Endothelial cell (in vitro differentiated cells): ENCODE measurements around the gene AAGAB. TPM values are rescaled to one million over a fixed set of nuclear protein-coding genes. Genes with fewer than 3 reads are reported as not detected.

Experiments
- DNase-seq: peaks from one replicate; pipeline ENCODE4 v3.0.0; 2021; ENCODE audit warnings: low spot score
- H3K27ac Mint-ChIP-seq: one replicate; pipeline ENCODE4 v1.8.0; 2021; ENCODE audit warnings: mixed read lengths, inconsistent platforms; ENCODE audit not compliant: unreplicated experiment
- H3K27me3 Mint-ChIP-seq: one replicate; pipeline ENCODE4 v1.8.0; 2021; ENCODE audit warnings: mild to moderate bottlenecking, moderate library complexity, mixed read lengths, inconsistent platforms; ENCODE audit not compliant: unreplicated experiment
- H3K36me3 Mint-ChIP-seq: one replicate; pipeline ENCODE4 v1.8.0; 2021; ENCODE audit warnings: mild to moderate bottlenecking, low read depth, mixed read lengths, inconsistent platforms; ENCODE audit not compliant: unreplicated experiment
- H3K4me1 Mint-ChIP-seq: one replicate; pipeline ENCODE4 v1.8.0; 2021; ENCODE audit warnings: mild to moderate bottlenecking, mixed read lengths, inconsistent platforms; ENCODE audit not compliant: unreplicated experiment
- H3K4me3 Mint-ChIP-seq: one replicate; pipeline ENCODE4 v1.8.0; 2021; ENCODE audit warnings: mild to moderate bottlenecking, mixed read lengths, inconsistent platforms; ENCODE audit not compliant: unreplicated experiment
- H3K9me3 Mint-ChIP-seq: one replicate; pipeline ENCODE4 v1.8.0; 2021; ENCODE audit warnings: mixed read lengths, inconsistent platforms; ENCODE audit not compliant: unreplicated experiment
- total RNA-seq: library from RNA; stranded (reverse); fragmentation: NEBNext Ultra II Directional; extraction: Animal tissue kit (Norgen Biotek cat#: 25700); gene quantifications from one replicate; pipeline ENCODE4 v1.2.1, GENCODE V29; 2021; ENCODE audit not compliant: unreplicated experiment
- TF ChIP-seq, protein P1 (sequence below): fragments of 200-600 bp; sonication (generic); IDR thresholded peaks from one replicate; pipeline ENCODE4 v1.5.0; 2021; ENCODE audit warnings: antibody characterized with exemption; ENCODE audit not compliant: unreplicated experiment

Gene AAGAB
- total RNA-seq, 1 donor from 2014 or later = 40.6 TPM

DNA sequence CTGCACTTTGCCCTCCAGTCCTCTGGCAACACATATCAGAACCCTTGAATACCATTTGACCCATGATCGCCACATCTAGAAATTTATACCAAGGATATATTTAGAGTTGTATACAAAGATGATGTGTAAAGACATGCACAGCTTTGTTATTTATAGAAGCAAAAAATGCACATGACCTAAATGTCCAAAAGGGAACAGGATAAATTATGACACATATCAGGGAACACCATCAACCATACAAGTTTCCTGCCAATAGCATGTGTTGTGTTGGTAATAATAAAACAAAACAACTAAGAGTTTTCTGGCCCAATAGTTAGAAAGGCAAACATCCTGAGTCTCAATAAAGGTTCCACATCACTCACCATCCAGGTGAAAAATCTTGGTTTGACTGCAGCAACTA lies 51.5 kb downstream of the AAGAB start:
- Mint-ChIP-seq H3K9me3 (no peaks in the 10 kb centered on the region), H3K27me3 (peaks cover 1% of the 10 kb centered on the region), H3K4me3 (no peak overlapping the region), H3K27ac (no peak overlapping the region), H3K4me1 (peaks cover 24% of the 10 kb centered on the region), H3K36me3 (peaks cover 6% of the 10 kb centered on the region)
- DNase-seq = no peak
- TF ChIP-seq, protein P1, sequence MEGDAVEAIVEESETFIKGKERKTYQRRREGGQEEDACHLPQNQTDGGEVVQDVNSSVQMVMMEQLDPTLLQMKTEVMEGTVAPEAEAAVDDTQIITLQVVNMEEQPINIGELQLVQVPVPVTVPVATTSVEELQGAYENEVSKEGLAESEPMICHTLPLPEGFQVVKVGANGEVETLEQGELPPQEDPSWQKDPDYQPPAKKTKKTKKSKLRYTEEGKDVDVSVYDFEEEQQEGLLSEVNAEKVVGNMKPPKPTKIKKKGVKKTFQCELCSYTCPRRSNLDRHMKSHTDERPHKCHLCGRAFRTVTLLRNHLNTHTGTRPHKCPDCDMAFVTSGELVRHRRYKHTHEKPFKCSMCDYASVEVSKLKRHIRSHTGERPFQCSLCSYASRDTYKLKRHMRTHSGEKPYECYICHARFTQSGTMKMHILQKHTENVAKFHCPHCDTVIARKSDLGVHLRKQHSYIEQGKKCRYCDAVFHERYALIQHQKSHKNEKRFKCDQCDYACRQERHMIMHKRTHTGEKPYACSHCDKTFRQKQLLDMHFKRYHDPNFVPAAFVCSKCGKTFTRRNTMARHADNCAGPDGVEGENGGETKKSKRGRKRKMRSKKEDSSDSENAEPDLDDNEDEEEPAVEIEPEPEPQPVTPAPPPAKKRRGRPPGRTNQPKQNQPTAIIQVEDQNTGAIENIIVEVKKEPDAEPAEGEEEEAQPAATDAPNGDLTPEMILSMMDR = no peak

DNA sequence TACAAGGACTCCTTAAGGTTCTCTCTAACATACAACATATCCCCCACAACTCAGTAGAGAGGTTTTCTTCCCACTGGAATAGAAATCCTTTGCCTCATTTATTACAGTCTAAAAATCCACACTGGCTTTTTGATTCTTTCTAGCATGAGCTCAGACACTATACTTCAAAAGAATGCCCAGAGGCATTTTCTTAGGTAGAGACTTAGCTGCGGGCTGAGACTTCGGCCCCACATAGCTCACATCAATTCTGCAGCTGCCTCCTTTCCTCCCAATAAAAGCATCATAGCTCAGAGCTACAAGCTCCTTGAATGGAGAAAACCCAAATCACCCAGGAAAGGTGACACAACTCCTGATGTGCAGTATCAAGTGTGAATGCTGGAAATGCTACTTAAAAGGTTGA lies 52.4 kb downstream of the AAGAB start:
- Mint-ChIP-seq H3K9me3 (no peaks in the 10 kb centered on the region), H3K4me1 (peaks cover 26% of the 10 kb centered on the region), H3K36me3 (peaks cover 11% of the 10 kb centered on the region), H3K27ac (no peak overlapping the region), H3K4me3 (no peak overlapping the region), H3K27me3 (peaks cover 1% of the 10 kb centered on the region)
- TF ChIP-seq, protein P1 = no peak
- no peak for DNase-seq

DNA sequence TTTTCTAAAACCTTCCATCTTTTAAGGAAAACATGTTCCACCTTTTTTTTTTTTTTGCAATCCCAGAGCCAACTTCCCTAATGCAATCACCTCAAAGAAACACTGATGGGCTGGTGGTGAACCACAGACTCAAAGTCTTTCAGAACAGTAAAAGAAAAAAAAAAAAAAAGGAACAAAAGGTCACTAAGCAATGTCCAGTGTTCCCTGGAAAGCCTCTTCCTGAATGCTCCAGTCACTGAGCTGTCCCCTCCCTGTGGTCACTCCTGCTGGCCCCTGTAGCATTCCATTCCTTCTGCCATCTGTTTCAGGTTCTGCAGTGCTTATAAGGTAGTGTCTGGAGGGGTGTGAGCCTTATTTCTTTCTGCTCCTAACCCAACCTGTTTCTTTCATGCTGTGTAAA lies 53.3 kb downstream of the AAGAB start:
- Mint-ChIP-seq H3K36me3 (peaks cover 20% of the 10 kb centered on the region), H3K4me1 (peaks cover 26% of the 10 kb centered on the region), H3K4me3 (no peak overlapping the region), H3K9me3 (no peaks in the 10 kb centered on the region), H3K27ac (no peak overlapping the region), H3K27me3 (peaks cover 1% of the 10 kb centered on the region)
- TF ChIP-seq, protein P1 = no peak
- no peak for DNase-seq

DNA sequence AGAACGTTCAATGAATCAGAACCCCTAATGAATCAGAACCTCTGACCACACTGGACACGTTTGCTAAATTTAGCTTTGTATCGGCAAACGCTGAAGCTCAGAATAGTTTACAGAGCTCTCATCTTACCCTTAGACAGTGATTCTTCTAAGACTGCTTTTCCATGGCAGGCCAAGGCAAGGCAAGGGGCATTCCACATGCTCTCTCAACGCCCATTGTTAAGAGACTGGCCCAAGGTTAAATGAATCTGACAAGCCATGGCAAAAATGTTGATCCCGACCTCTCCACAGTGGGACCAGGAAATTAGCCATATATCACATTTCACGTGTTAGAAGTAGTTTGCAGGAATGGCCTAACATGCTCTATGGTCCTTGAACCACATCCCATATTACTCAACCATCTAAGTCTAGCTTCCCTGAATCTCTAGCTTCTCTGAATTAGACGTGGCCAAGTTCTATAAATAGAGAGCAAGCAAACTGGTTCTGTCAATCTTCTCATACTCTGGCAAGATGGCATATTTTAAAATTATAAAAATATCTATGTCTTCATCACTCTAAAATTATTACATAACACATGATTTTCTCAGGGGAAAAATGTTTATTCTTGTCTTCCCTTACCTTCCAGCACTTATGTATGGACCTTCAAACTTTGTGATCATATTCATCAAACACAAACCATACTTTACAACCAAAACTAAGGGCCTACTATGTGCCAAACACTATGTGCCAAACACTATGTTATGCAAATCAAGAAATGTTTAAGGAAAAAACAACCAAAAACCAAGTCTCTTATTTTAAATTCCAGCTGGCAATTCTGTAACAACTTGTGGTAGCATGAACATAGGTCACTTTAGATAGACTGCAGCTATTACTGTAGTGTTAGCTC lies 54.3 kb downstream of the AAGAB start:
- Mint-ChIP-seq H3K36me3 (peaks cover 20% of the 10 kb centered on the region), H3K27me3 (peaks cover 1% of the 10 kb centered on the region), H3K4me3 (no peak overlapping the region), H3K9me3 (no peaks in the 10 kb centered on the region), H3K27ac (no peak overlapping the region), H3K4me1 (peaks cover 26% of the 10 kb centered on the region)
- no peak for DNase-seq
- TF ChIP-seq, protein P1 = no peak

DNA sequence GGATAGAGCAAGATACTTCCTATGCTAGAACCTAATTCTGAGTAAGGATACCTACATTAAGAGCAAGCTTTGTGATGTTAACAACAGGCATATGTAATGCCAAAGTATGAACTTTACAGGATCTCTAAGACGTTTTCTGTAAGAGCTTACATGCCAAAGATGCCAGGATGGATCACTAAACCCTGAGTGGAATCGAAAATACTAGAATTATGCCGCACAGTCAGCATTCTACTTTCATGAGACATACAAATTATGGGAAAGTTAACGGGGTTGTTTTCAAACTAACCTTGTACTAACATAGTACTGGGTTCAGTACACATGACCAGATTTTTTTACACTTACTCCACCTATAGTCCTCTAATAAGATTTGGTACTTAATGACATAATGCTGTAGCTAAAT lies 55.1 kb downstream of the AAGAB start:
- no peaks in the 10 kb centered on the region for H3K9me3 Mint-ChIP-seq
- no peak overlapping the region for H3K4me3 Mint-ChIP-seq
- DNase-seq = no peak
- H3K4me1 Mint-ChIP-seq = peaks cover 26% of the 10 kb centered on the region
- no peak overlapping the region for H3K27ac Mint-ChIP-seq
- TF ChIP-seq, protein P1 = no peak
- H3K27me3 Mint-ChIP-seq = peaks cover 1% of the 10 kb centered on the region
- H3K36me3 Mint-ChIP-seq = peaks cover 20% of the 10 kb centered on the region
